ENCODE results near the gene SLC25A29.

The SLC25A29 gene

GRCh38 chr14:100278702-100279101 is 27.5 kb downstream of the SLC25A29 start (continued):
- no peak for TF ChIP-seq ZNF184 (tag by site-specific recombination; IDR thresholded peaks at IDR 0.05)

GRCh38 chr14:100275214-100275613 is 31.0 kb downstream of the SLC25A29 start:
- no peak overlapping the region for H3K27ac ChIP-seq (ENCODE audit: extremely low read depth, low read depth, low read length)

GRCh38 chr14:100274250-100274649 is 32.0 kb downstream of the SLC25A29 start:
- Histone ChIP-seq H3K36me3 (ENCODE audit: control insufficient read depth in 2 of 2, insufficient read depth in 1 of 2, low read length in 2 of 2) (peaks cover 10 to 56% of the 10 kb centered on the region in 2 experiments), H3K4me1 (ENCODE audit: control insufficient read depth, insufficient read depth, low read length) (peaks cover 11% of the 10 kb centered on the region), H3K27ac (ENCODE audit: extremely low read depth, low read depth, low read length) (no peak overlapping the region), H3K4me3 (ENCODE audit: low read depth, low read length) (no peak overlapping the region), H3K9me3 (ENCODE audit: control insufficient read depth, insufficient read depth, low read depth, low read length) (no peaks in the 10 kb centered on the region)
- ChIA-PET POLR2A (no interaction called here), CTCF (no interaction called here)
- no peak for TF ChIP-seq MZF1 (tag by site-specific recombination; IDR thresholded peaks at IDR 0.05; ENCODE audit: borderline replicate concordance)
- no peak for TF ChIP-seq ZNF555 (tag by site-specific recombination; conservative IDR thresholded peaks at IDR 0.05)
- no peak for TF ChIP-seq ZNF449 (tag by site-specific recombination; IDR thresholded peaks at IDR 0.05)
- no peak for TF ChIP-seq ZSCAN18 (tag by site-specific recombination; IDR thresholded peaks at IDR 0.05)
- TF ChIP-seq ZNF548 (tag by site-specific recombination; IDR thresholded peaks at IDR 0.05): no peak
- no peak for TF ChIP-seq ZNF23 (tag by site-specific recombination; IDR thresholded peaks at IDR 0.05; ENCODE audit: borderline replicate concordance)
- TF ChIP-seq RBAK (tag by site-specific recombination; IDR thresholded peaks at IDR 0.05): no peak
- no peak for TF ChIP-seq ZNF623 (tag by site-specific recombination; IDR thresholded peaks at IDR 0.05)
- TF ChIP-seq ZNF37A (tag by site-specific recombination; IDR thresholded peaks at IDR 0.05): no peak
- TF ChIP-seq PRDM10 (tag by site-specific recombination; IDR thresholded peaks at IDR 0.05): no peak
- TF ChIP-seq ZNF341 (tag by site-specific recombination; IDR thresholded peaks at IDR 0.05; ENCODE audit: low read depth): no peak
- TF ChIP-seq ZNF114 (tag by site-specific recombination; IDR thresholded peaks at IDR 0.05): no peak
- TF ChIP-seq ZNF362 (tag by site-specific recombination; IDR thresholded peaks at IDR 0.05): no peak
- no peak for TF ChIP-seq ZNF747 (tag by site-specific recombination; IDR thresholded peaks at IDR 0.05)

More at GRCh38 chr14:100275214-100275613, 31.0 kb downstream of the SLC25A29 start:
- TF ChIP-seq ZNF660 (tag by site-specific recombination; IDR thresholded peaks at IDR 0.05): no peak
- TF ChIP-seq ZNF138 (tag by site-specific recombination; IDR thresholded peaks at IDR 0.05; ENCODE audit: borderline replicate concordance): no peak
- TF ChIP-seq ZBTB1 (tag by site-specific recombination; IDR thresholded peaks at IDR 0.05): no peak
- no peak for TF ChIP-seq ZNF354C (tag by site-specific recombination; IDR thresholded peaks at IDR 0.05; ENCODE audit: borderline replicate concordance, low read depth)
- no peak for TF ChIP-seq ZNF777 (tag by site-specific recombination; IDR thresholded peaks at IDR 0.05; ENCODE audit: borderline replicate concordance)
- TF ChIP-seq ZBTB44 (tag by site-specific recombination; IDR thresholded peaks at IDR 0.05): no peak
- no peak for TF ChIP-seq ZNF501 (tag by site-specific recombination; IDR thresholded peaks at IDR 0.05)
- no peak for TF ChIP-seq ZNF791 (tag by site-specific recombination; IDR thresholded peaks at IDR 0.05)
- no peak for TF ChIP-seq ZNF664 (tag by site-specific recombination; IDR thresholded peaks at IDR 0.05)
- TF ChIP-seq GFI1B (tag by site-specific recombination; IDR thresholded peaks at IDR 0.05): no peak
- Histone ChIP-seq H3K36me3 (ENCODE audit: control insufficient read depth in 2 of 2, insufficient read depth in 1 of 2, low read length in 2 of 2) (peaks cover 10 to 57% of the 10 kb centered on the region in 2 experiments), H3K9me3 (ENCODE audit: control insufficient read depth, insufficient read depth, low read depth, low read length) (no peaks in the 10 kb centered on the region), H3K4me3 (ENCODE audit: low read depth, low read length) (no peak overlapping the region), H3K4me1 (ENCODE audit: control insufficient read depth, insufficient read depth, low read length) (peaks cover 11% of the 10 kb centered on the region)
- POLR2A ChIA-PET: no interaction called here
- CTCF ChIA-PET: interaction anchor here (1.1 kb wide), 1 partner anchor 28 kb away, joined by 3 read pairs; no protein-coding TSS in a partner anchor
